WTC11 (cell line): ENCODE measurements around the gene ERBB4.

Experiments used
- CTCF ChIP-seq: fragments of 200-600 bp; IDR thresholded peaks from 2 replicates; pipeline ENCODE4 v1.8.0; 2022; ENCODE audit warnings: antibody characterized with exemption
- TF ChIP-seq, protein P1 (sequence below): sonication (generic); formaldehyde crosslinking; IDR thresholded peaks from 2 replicates; pipeline ENCODE4 v1.8.0; 2022; ENCODE audit warnings: mild to moderate bottlenecking, missing genetic modification reagents

GRCh38 chr2:211864328-211864727 lies 674.3 kb downstream of the ERBB4 start:
- TF ChIP-seq CTCF, result no peak
- TF ChIP-seq, protein P1, sequence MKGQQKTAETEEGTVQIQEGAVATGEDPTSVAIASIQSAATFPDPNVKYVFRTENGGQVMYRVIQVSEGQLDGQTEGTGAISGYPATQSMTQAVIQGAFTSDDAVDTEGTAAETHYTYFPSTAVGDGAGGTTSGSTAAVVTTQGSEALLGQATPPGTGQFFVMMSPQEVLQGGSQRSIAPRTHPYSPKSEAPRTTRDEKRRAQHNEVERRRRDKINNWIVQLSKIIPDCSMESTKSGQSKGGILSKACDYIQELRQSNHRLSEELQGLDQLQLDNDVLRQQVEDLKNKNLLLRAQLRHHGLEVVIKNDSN, result no peak
